Smooth muscle cell (in vitro differentiated cells): Measurements from ENCODE around the gene ARHGEF26. TPM values are rescaled to one million over a fixed set of nuclear protein-coding genes. Genes with fewer than 3 reads are reported as not detected.

ENCODE experiments used
- DNase-seq: peaks from one replicate; lab custom pipeline; 2025; ENCODE audit not compliant: unreplicated experiment; lab: John Stamatoyannopoulos, UW
- H2AFZ ChIP-seq: fragments of 200-600 bp; sonication (generic); 2 replicates; pipeline ENCODE4 v1.6.0; 2016; ENCODE audit warnings: antibody characterized with exemption, low read depth, mild to moderate bottlenecking
- H3F3A ChIP-seq: fragments of 200-600 bp; sonication (generic); 2 replicates; pipeline ENCODE4 v1.6.0; 2017; ENCODE audit warnings: antibody characterized with exemption, low read depth
- H3K27ac ChIP-seq: fragments of 200-600 bp; sonication (generic); 2 replicates; pipeline ENCODE4 v1.5.1; 2016; ENCODE audit warnings: low read depth, mild to moderate bottlenecking
- H3K27me3 ChIP-seq: fragments of 200-600 bp; sonication (generic); 2 replicates; pipeline ENCODE4 v1.6.1; 2016; ENCODE audit warnings: low read depth, mild to moderate bottlenecking
- H3K36me3 ChIP-seq: fragments of 200-600 bp; sonication (generic); 2 replicates; pipeline ENCODE4 v1.5.1; 2016; ENCODE audit warnings: low read depth
- H3K4me1 ChIP-seq: fragments of 200-600 bp; sonication (generic); 2 replicates; pipeline ENCODE4 v1.5.1; 2016; ENCODE audit warnings: low read depth
- H3K4me2 ChIP-seq: fragments of 200-600 bp; sonication (generic); 2 replicates; pipeline ENCODE4 v1.6.0; 2016; ENCODE audit warnings: mild to moderate bottlenecking
- H3K4me3 ChIP-seq: fragments of 200-600 bp; sonication (generic); 2 replicates; pipeline ENCODE4 v1.5.1; 2016; ENCODE audit warnings: mild to moderate bottlenecking
- H3K79me2 ChIP-seq: fragments of 200-600 bp; sonication (generic); 2 replicates; pipeline ENCODE4 v1.6.0; 2016; ENCODE audit warnings: low read depth, mild to moderate bottlenecking
- H3K9ac ChIP-seq: fragments of 200-600 bp; sonication (generic); 2 replicates; pipeline ENCODE4 v1.6.0; 2016; ENCODE audit warnings: low read depth
- H3K9me3 ChIP-seq: fragments of 200-600 bp; sonication (generic); replicated peaks from 2 replicates; pipeline ENCODE4 v1.5.1; 2016; ENCODE audit warnings: low read depth
- H4K20me1 ChIP-seq: fragments of 200-600 bp; sonication (generic); 2 replicates; pipeline ENCODE4 v1.6.0; 2016; ENCODE audit warnings: low read depth
- CTCF ChIP-seq: fragments of 200-600 bp; sonication (generic); IDR thresholded peaks from 2 replicates; pipeline ENCODE4 v1.5.1; 2017; ENCODE audit warnings: borderline replicate concordance, mild to moderate bottlenecking, antibody characterized with exemption; ENCODE audit not compliant: insufficient read depth, poor library complexity, severe bottlenecking
- WGBS: methylation state at CpG from one replicate; pipeline ENCODE4 v1.1.7; 2016; ENCODE audit warnings: low lambda C conversion rate; 5-methylcytosine and 5-hydroxymethylcytosine counted together
- polyA plus RNA-seq: library from polyadenylated mRNA; unstranded; fragments of >200 nt; fragmentation: Nextera tagmentation; extraction: Ambion mirVana; gene quantifications from 2 replicates; pipeline ENCODE4 v1.2.1, GENCODE V29; 2016
- total RNA-seq: library from RNA; depleted of rRNA; stranded (reverse); fragments of >200 nt; gene quantifications from 2 replicates; pipeline ENCODE4 v1.2.3, GENCODE V29; 2014

The ARHGEF26 gene
- total and polyA plus RNA-seq, 2 experiments from 2014 or later = 0.83 to 1.4 TPM

- Histone ChIP-seq H3K4me2 (no peak overlapping the region), H3K4me3 (no peak overlapping the region), H3K9ac (no peak overlapping the region), H3K79me2 (no peaks in the 10 kb centered on the region), H3K36me3 (no peaks in the 10 kb centered on the region), H3K27me3 (no peaks in the 10 kb centered on the region), H2AFZ (no peak overlapping the region), H3F3A (no peaks in the 10 kb centered on the region), H3K4me1 (no peaks in the 10 kb centered on the region), H3K27ac (no peak overlapping the region), H4K20me1 (no peaks in the 10 kb centered on the region), H3K9me3 (no peaks in the 10 kb centered on the region)
- WGBS = 91% methylated on average over 5 of the region's 5 CpGs
- no peak for TF ChIP-seq CTCF
- DNase-seq = no peak
These were observed 14.5 kb downstream of the ARHGEF26 start for GRCh38 chr3:154135511-154136173.

GRCh38 chr3:154137036-154137435 lies 15.8 kb downstream of the ARHGEF26 start:
- Histone ChIP-seq H3K27ac (no peak overlapping the region), H3K4me3 (no peak overlapping the region), H3K4me1 (no peaks in the 10 kb centered on the region), H3K4me2 (no peak overlapping the region), H3K79me2 (no peaks in the 10 kb centered on the region), H3K36me3 (no peaks in the 10 kb centered on the region), H3K9ac (no peak overlapping the region), H4K20me1 (no peaks in the 10 kb centered on the region), H3K27me3 (no peaks in the 10 kb centered on the region), H2AFZ (no peak overlapping the region), H3F3A (no peaks in the 10 kb centered on the region), H3K9me3 (no peaks in the 10 kb centered on the region)
- TF ChIP-seq CTCF = no peak
- WGBS = 95% methylated on average over 5 of the region's 5 CpGs
- no peak for DNase-seq

- no peaks in the 10 kb centered on the region for H3K27me3 ChIP-seq
- no peak overlapping the region for H3K4me2 ChIP-seq
- H4K20me1 ChIP-seq = no peaks in the 10 kb centered on the region
- no peak overlapping the region for H3K4me3 ChIP-seq
- peaks cover 23% of the 10 kb centered on the region for H3K4me1 ChIP-seq
- TF ChIP-seq CTCF = no peak
- no peak for DNase-seq
- no peaks in the 10 kb centered on the region for H3K79me2 ChIP-seq
- H2AFZ ChIP-seq = no peak overlapping the region
- H3K36me3 ChIP-seq = no peaks in the 10 kb centered on the region
- H3K9me3 ChIP-seq = no peaks in the 10 kb centered on the region
- 92% methylated on average over 3 of the region's 3 CpGs for WGBS
- H3F3A ChIP-seq = no peaks in the 10 kb centered on the region
- no peak overlapping the region for H3K9ac ChIP-seq
- H3K27ac ChIP-seq = no peak overlapping the region
These were observed 18.8 kb downstream of the ARHGEF26 start for GRCh38 chr3:154139996-154140436.

GRCh38 chr3:154142608-154143007 lies 21.4 kb downstream of the ARHGEF26 start:
- WGBS = 57% methylated on average over 2 of the region's 2 CpGs
- Histone ChIP-seq H3K27me3 (no peaks in the 10 kb centered on the region), H3K9me3 (no peaks in the 10 kb centered on the region), H3K79me2 (no peaks in the 10 kb centered on the region), H3K4me2 (no peak overlapping the region), H3K4me1 (peaks cover 23% of the 10 kb centered on the region), H4K20me1 (no peaks in the 10 kb centered on the region), H3K9ac (no peak overlapping the region), H3F3A (no peaks in the 10 kb centered on the region), H3K36me3 (no peaks in the 10 kb centered on the region), H3K4me3 (no peak overlapping the region), H3K27ac (no peak overlapping the region), H2AFZ (no peak overlapping the region)
- no peak for TF ChIP-seq CTCF
- no peak for DNase-seq
